ENCODE results near the gene TRAPPC5. TPM values are rescaled to one million over a fixed set of nuclear protein-coding genes. Genes with fewer than 3 reads are reported as not detected.

The TRAPPC5 gene
- total RNA-seq, 4 donors from 2014 or later, result 12.4 to 156 (median 41.0) TPM

- intact Hi-C loops (cut with DNase I; ENCODE audit: low total_unique reads), result no loop called here
- Histone ChIP-seq H3K4me1 (no peaks in the 10 kb centered on the region), H3K27me3 (peaks cover 0 to 10% of the 10 kb centered on the region in 2 donors), H3K36me3 (no peaks in the 10 kb centered on the region), H3K9me3 (no peaks in the 10 kb centered on the region), H3K27ac (no peak overlapping the region), H3K4me3 (no peak overlapping the region)
- DNase-seq, result no peak
- TF ChIP-seq POLR2A (IDR thresholded peaks at IDR 0.05), result no peak
- TF ChIP-seq CTCF (IDR thresholded peaks at IDR 0.05), result no peak
Observed at GRCh38 chr19:7730286-7731217, 49.9 kb downstream of the TRAPPC5 start.

GRCh38 chr19:7731218-7731595, 50.6 kb downstream of the TRAPPC5 start:
- Histone ChIP-seq H3K4me1 (no peaks in the 10 kb centered on the region), H3K27me3 (peaks cover 0 to 10% of the 10 kb centered on the region in 2 donors)

GRCh38 chr19:7731615-7732014, 51.0 kb downstream of the TRAPPC5 start:
- no peaks in the 10 kb centered on the region for H3K4me1 ChIP-seq
- no peak overlapping the region for H3K4me3 ChIP-seq
- H3K9me3 ChIP-seq, result no peaks in the 10 kb centered on the region
- H3K36me3 ChIP-seq, result no peaks in the 10 kb centered on the region
- peaks cover 0 to 10% of the 10 kb centered on the region in 2 donors for H3K27me3 ChIP-seq
- DNase-seq, result no peak
- no peak overlapping the region for H3K27ac ChIP-seq
- no peak for TF ChIP-seq POLR2A (IDR thresholded peaks at IDR 0.05)
- no peak for TF ChIP-seq CTCF (IDR thresholded peaks at IDR 0.05)
- intact Hi-C loops (cut with DNase I; ENCODE audit: low total_unique reads), result no loop called here

More at GRCh38 chr19:7731218-7731595, 50.6 kb downstream of the TRAPPC5 start:
- H3K36me3 ChIP-seq, result no peaks in the 10 kb centered on the region
- no peaks in the 10 kb centered on the region for H3K9me3 ChIP-seq
- no peak for TF ChIP-seq POLR2A (IDR thresholded peaks at IDR 0.05)
- TF ChIP-seq CTCF (IDR thresholded peaks at IDR 0.05), result no peak
- H3K4me3 ChIP-seq, result no peak overlapping the region
- no peak overlapping the region for H3K27ac ChIP-seq
- no peak for DNase-seq
- intact Hi-C loops (cut with DNase I; ENCODE audit: low total_unique reads), result no loop called here

- TF ChIP-seq POLR2A (IDR thresholded peaks at IDR 0.05), result no peak
- no peak for TF ChIP-seq CTCF (IDR thresholded peaks at IDR 0.05)
- DNase-seq, result no peak
- Histone ChIP-seq H3K27me3 (peaks cover 0 to 10% of the 10 kb centered on the region in 2 donors), H3K36me3 (no peaks in the 10 kb centered on the region), H3K4me3 (no peak within 1 kb of the TSS), H3K27ac (no peak within 1 kb of the TSS), H3K9me3 (no peaks in the 10 kb centered on the region), H3K4me1 (no peaks in the 10 kb centered on the region)
- intact Hi-C loops (cut with DNase I; ENCODE audit: low total_unique reads), result no loop called here
Observed at GRCh38 chr19:7732045-7732444, 51.4 kb downstream of the TRAPPC5 start, which contains the start of gene CLEC4G. CLEC4G (minus strand) TSS chr19:7732110; CDS start chr19:7732102, 8 bp downstream.

GRCh38 chr19:7733376-7733775, 52.7 kb downstream of the TRAPPC5 start:
- intact Hi-C loops (cut with DNase I; ENCODE audit: low total_unique reads), result no loop called here
- Histone ChIP-seq H3K27ac (no peak overlapping the region), H3K36me3 (no peaks in the 10 kb centered on the region), H3K27me3 (peaks cover 0 to 10% of the 10 kb centered on the region in 2 donors), H3K4me1 (no peaks in the 10 kb centered on the region), H3K9me3 (no peaks in the 10 kb centered on the region), H3K4me3 (no peak overlapping the region)
- TF ChIP-seq CTCF (IDR thresholded peaks at IDR 0.05) (no peak), POLR2A (IDR thresholded peaks at IDR 0.05) (no peak)
- no peak for DNase-seq
